ENCODE results near the gene IL17F. TPM values are rescaled to one million over a fixed set of nuclear protein-coding genes. Genes with fewer than 3 reads are reported as not detected.

IL17F gene
- total and polyA plus RNA-seq, 7 experiments from 2014 or later: 0.48 TPM; not detected in 6

- peaks cover 0 to 9% (median 0%) of the 10 kb centered on the region in 7 donors for H3K4me1 Mint-ChIP-seq
- no peak overlapping the region for H3K27ac ChIP-seq (ENCODE audit: low read depth, low read length)
- intact Hi-C loops (cut with micrococcal nuclease): no loop called here
- no peaks in the 10 kb centered on the region for H3K9me3 ChIP-seq (ENCODE audit: control insufficient read depth in 2 of 3, low read length in 3 of 3)
- ATAC-seq (no peak), DNase-seq (no peak)
- H3K4me3 ChIP-seq (ENCODE audit: low read length): no peak overlapping the region
- H3K27me3 ChIP-seq (ENCODE audit: control insufficient read depth in 2 of 2, insufficient read depth in 2 of 2, low read length in 2 of 2): no peaks in the 10 kb centered on the region
- CTCF ChIA-PET: no interaction called here
- POLR2A ChIA-PET: no interaction called here
- H3K4me3 Mint-ChIP-seq: no peak overlapping the region
- H3K27ac Mint-ChIP-seq: no peak overlapping the region
- no peaks in the 10 kb centered on the region for H3K36me3 Mint-ChIP-seq
- no peaks in the 10 kb centered on the region for H3K4me1 ChIP-seq (ENCODE audit: control insufficient read depth in 2 of 2, insufficient read depth in 2 of 2, low read length in 2 of 2)
- no peaks in the 10 kb centered on the region for H3K36me3 ChIP-seq (ENCODE audit: control insufficient read depth in 2 of 3, insufficient read depth in 3 of 3, low read length in 3 of 3)
- peaks cover 0 to 54% (median under 1%) of the 10 kb centered on the region in 5 donors for H3K27me3 Mint-ChIP-seq
- no peaks in the 10 kb centered on the region for H3K9me3 Mint-ChIP-seq
Measured at GRCh38 chr6:52243282-52243893, 912 bp downstream of the IL17F start.

GRCh38 chr6:52241819-52242218, 2.5 kb downstream of the IL17F start:
- ATAC-seq (no peak), DNase-seq (no peak)
- Mint-ChIP-seq H3K4me1 (peaks cover 0 to 9% (median 0%) of the 10 kb centered on the region in 7 donors), H3K27me3 (peaks cover 0 to 61% (median 1%) of the 10 kb centered on the region in 5 donors), H3K27ac (no peak overlapping the region), H3K9me3 (no peaks in the 10 kb centered on the region), H3K4me3 (no peak overlapping the region), H3K36me3 (no peaks in the 10 kb centered on the region)
- no peak overlapping the region for H3K27ac ChIP-seq (ENCODE audit: low read depth, low read length)
- H3K4me1 ChIP-seq (ENCODE audit: control insufficient read depth in 2 of 2, insufficient read depth in 2 of 2, low read length in 2 of 2): no peaks in the 10 kb centered on the region
- H3K36me3 ChIP-seq (ENCODE audit: control insufficient read depth in 2 of 3, insufficient read depth in 3 of 3, low read length in 3 of 3): no peaks in the 10 kb centered on the region
- CTCF ChIA-PET: no interaction called here
- POLR2A ChIA-PET: no interaction called here
- H3K4me3 ChIP-seq (ENCODE audit: low read length): no peak overlapping the region
- H3K9me3 ChIP-seq (ENCODE audit: control insufficient read depth in 2 of 3, low read length in 3 of 3): no peaks in the 10 kb centered on the region
- H3K27me3 ChIP-seq (ENCODE audit: control insufficient read depth in 2 of 2, insufficient read depth in 2 of 2, low read length in 2 of 2): no peaks in the 10 kb centered on the region
- intact Hi-C loops (cut with micrococcal nuclease): no loop called here

- Mint-ChIP-seq H3K27me3 (peaks cover 8 to 74% (median 11%) of the 10 kb centered on the region in 5 donors), H3K9me3 (no peaks in the 10 kb centered on the region), H3K4me1 (peaks cover 0 to 25% (median 0%) of the 10 kb centered on the region in 7 donors), H3K27ac (no peak overlapping the region), H3K36me3 (peaks cover 0 to 4% (median 0%) of the 10 kb centered on the region in 5 donors), H3K4me3 (no peak overlapping the region)
- Histone ChIP-seq H3K27ac (ENCODE audit: low read depth, low read length) (no peak overlapping the region), H3K36me3 (ENCODE audit: control insufficient read depth in 2 of 3, insufficient read depth in 3 of 3, low read length in 3 of 3) (no peaks in the 10 kb centered on the region), H3K9me3 (ENCODE audit: control insufficient read depth in 2 of 3, low read length in 3 of 3) (no peaks in the 10 kb centered on the region), H3K4me3 (ENCODE audit: low read length) (no peak overlapping the region), H3K27me3 (ENCODE audit: control insufficient read depth in 2 of 2, insufficient read depth in 2 of 2, low read length in 2 of 2) (peaks cover 0 to 4% of the 10 kb centered on the region in 2 donors), H3K4me1 (ENCODE audit: control insufficient read depth in 2 of 2, insufficient read depth in 2 of 2, low read length in 2 of 2) (peaks cover 0 to 4% of the 10 kb centered on the region in 2 donors)
- POLR2A ChIA-PET: no interaction called here
- CTCF ChIA-PET: no interaction called here
- ATAC-seq: no peak
- intact Hi-C loops (cut with micrococcal nuclease): loop anchor here in 1 of 2 donors (1.0 kb wide), 2 partner anchors 21 to 71 kb away; no protein-coding TSS in a partner anchor
- DNase-seq: no peak
Measured at GRCh38 chr6:52233975-52234823, 10.1 kb downstream of the IL17F start.

- H3K9me3 Mint-ChIP-seq: no peaks in the 10 kb centered on the region
- intact Hi-C loops (cut with micrococcal nuclease): no loop called here
- POLR2A ChIA-PET: no interaction called here
- CTCF ChIA-PET: no interaction called here
- no peaks in the 10 kb centered on the region for H3K9me3 ChIP-seq (ENCODE audit: control insufficient read depth in 2 of 3, low read length in 3 of 3)
- H3K4me1 Mint-ChIP-seq: peaks cover 0 to 31% (median 0%) of the 10 kb centered on the region in 7 donors
- no peaks in the 10 kb centered on the region for H3K36me3 ChIP-seq (ENCODE audit: control insufficient read depth in 2 of 3, insufficient read depth in 3 of 3, low read length in 3 of 3)
- H3K27me3 Mint-ChIP-seq: peaks cover 8 to 72% (median 11%) of the 10 kb centered on the region in 5 donors
- ATAC-seq: no peak
- H3K4me1 ChIP-seq (ENCODE audit: control insufficient read depth in 2 of 2, insufficient read depth in 2 of 2, low read length in 2 of 2): peaks cover 0 to 4% of the 10 kb centered on the region in 2 donors
- H3K27ac Mint-ChIP-seq: no peak overlapping the region
- peaks cover 0 to 4% (median 0%) of the 10 kb centered on the region in 5 donors for H3K36me3 Mint-ChIP-seq
- H3K27me3 ChIP-seq (ENCODE audit: control insufficient read depth in 2 of 2, insufficient read depth in 2 of 2, low read length in 2 of 2): peaks cover 0 to 4% of the 10 kb centered on the region in 2 donors
- no peak for DNase-seq
- H3K4me3 ChIP-seq (ENCODE audit: low read length): no peak overlapping the region
- no peak overlapping the region for H3K27ac ChIP-seq (ENCODE audit: low read depth, low read length)
- H3K4me3 Mint-ChIP-seq: no peak overlapping the region
Measured at GRCh38 chr6:52233005-52233404, 11.3 kb downstream of the IL17F start.

- H3K27ac Mint-ChIP-seq: no peak overlapping the region
- ATAC-seq: no peak
Measured at GRCh38 chr6:52231406-52232127, 12.7 kb downstream of the IL17F start.

GRCh38 chr6:52230685-52231084, 13.6 kb downstream of the IL17F start:
- Mint-ChIP-seq H3K27me3 (peaks cover under 1 to 53% (median 2%) of the 10 kb centered on the region in 5 donors), H3K36me3 (peaks cover 0 to 4% (median 0%) of the 10 kb centered on the region in 5 donors), H3K4me1 (peaks cover 0 to 43% (median 0%) of the 10 kb centered on the region in 7 donors), H3K4me3 (no peak overlapping the region), H3K27ac (no peak overlapping the region), H3K9me3 (no peaks in the 10 kb centered on the region)
- ATAC-seq (no peak), DNase-seq (no peak)
- Histone ChIP-seq H3K4me3 (ENCODE audit: low read length) (no peak overlapping the region), H3K27ac (ENCODE audit: low read depth, low read length) (no peak overlapping the region), H3K36me3 (ENCODE audit: control insufficient read depth in 2 of 3, insufficient read depth in 3 of 3, low read length in 3 of 3) (no peaks in the 10 kb centered on the region), H3K9me3 (ENCODE audit: control insufficient read depth in 2 of 3, low read length in 3 of 3) (no peaks in the 10 kb centered on the region), H3K27me3 (ENCODE audit: control insufficient read depth in 2 of 2, insufficient read depth in 2 of 2, low read length in 2 of 2) (peaks cover 0 to 4% of the 10 kb centered on the region in 2 donors), H3K4me1 (ENCODE audit: control insufficient read depth in 2 of 2, insufficient read depth in 2 of 2, low read length in 2 of 2) (peaks cover 0 to 4% of the 10 kb centered on the region in 2 donors)
- CTCF ChIA-PET: no interaction called here
- intact Hi-C loops (cut with micrococcal nuclease): no loop called here
- POLR2A ChIA-PET: no interaction called here

More at GRCh38 chr6:52231406-52232127, 12.7 kb downstream of the IL17F start:
- no peak overlapping the region for H3K4me3 Mint-ChIP-seq
- Histone ChIP-seq H3K27ac (ENCODE audit: low read depth, low read length) (no peak overlapping the region), H3K36me3 (ENCODE audit: control insufficient read depth in 2 of 3, insufficient read depth in 3 of 3, low read length in 3 of 3) (no peaks in the 10 kb centered on the region), H3K4me1 (ENCODE audit: control insufficient read depth in 2 of 2, insufficient read depth in 2 of 2, low read length in 2 of 2) (peaks cover 0 to 4% of the 10 kb centered on the region in 2 donors), H3K9me3 (ENCODE audit: control insufficient read depth in 2 of 3, low read length in 3 of 3) (no peaks in the 10 kb centered on the region), H3K4me3 (ENCODE audit: low read length) (no peak overlapping the region), H3K27me3 (ENCODE audit: control insufficient read depth in 2 of 2, insufficient read depth in 2 of 2, low read length in 2 of 2) (peaks cover 0 to 4% of the 10 kb centered on the region in 2 donors)
- DNase-seq: peak in 1 of 9 donors; percentile 46
- intact Hi-C loops (cut with micrococcal nuclease): no loop called here
- H3K27me3 Mint-ChIP-seq: peaks cover 5 to 61% (median 8%) of the 10 kb centered on the region in 5 donors
- peaks cover 0 to 43% (median 0%) of the 10 kb centered on the region in 7 donors for H3K4me1 Mint-ChIP-seq
- POLR2A ChIA-PET: interaction anchor here (0.6 kb wide), 1 partner anchor 283 kb away, joined by 3 read pairs; no protein-coding TSS in a partner anchor
- H3K36me3 Mint-ChIP-seq: peaks cover 0 to 4% (median 0%) of the 10 kb centered on the region in 5 donors
- CTCF ChIA-PET: no interaction called here
- no peaks in the 10 kb centered on the region for H3K9me3 Mint-ChIP-seq
